Measurements from ENCODE around the gene LRP1B.

DNA sequence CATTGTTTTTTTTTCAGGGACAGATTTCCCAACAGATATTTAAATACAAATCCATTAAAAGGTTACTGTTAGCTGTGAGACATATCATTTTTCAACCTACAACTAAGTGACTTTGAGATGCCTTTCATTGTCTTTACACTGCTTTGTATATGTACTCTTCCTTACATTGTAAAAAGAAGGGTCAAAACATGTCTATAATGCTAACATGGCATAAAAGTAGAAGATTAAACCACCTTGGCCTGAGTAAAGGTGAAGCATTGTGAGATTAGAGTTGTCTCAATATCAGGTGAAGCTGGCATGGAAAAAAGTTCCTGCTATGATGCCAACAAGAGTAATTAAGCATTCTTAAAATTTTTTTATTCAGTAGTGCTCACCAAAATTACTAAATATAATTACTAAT, 1842.1 kb downstream of the LRP1B start:
- no peak for TF ChIP-seq ZNF274 (IDR thresholded peaks at IDR 0.05; ENCODE audit: low read depth, low read length)
- TF ChIP-seq SUZ12 (IDR thresholded peaks at IDR 0.05; ENCODE audit: extremely low read depth, insufficient read depth, insufficient read length), result no peak
- no peak for TF ChIP-seq YY1 (IDR thresholded peaks at IDR 0.05; ENCODE audit: insufficient read depth, insufficient read length)

Measured in NT2/D1 (cell line).